ENCODE results near the gene ARHGEF38. TPM values are rescaled to one million over a fixed set of nuclear protein-coding genes. Genes with fewer than 3 reads are reported as not detected.
A peak's percentile ranks its signal among the peaks of the same experiment; 100 is the strongest.

The ARHGEF38 gene
- total RNA-seq: 0.42 and 0.75 TPM in 2 replicates

DNA sequence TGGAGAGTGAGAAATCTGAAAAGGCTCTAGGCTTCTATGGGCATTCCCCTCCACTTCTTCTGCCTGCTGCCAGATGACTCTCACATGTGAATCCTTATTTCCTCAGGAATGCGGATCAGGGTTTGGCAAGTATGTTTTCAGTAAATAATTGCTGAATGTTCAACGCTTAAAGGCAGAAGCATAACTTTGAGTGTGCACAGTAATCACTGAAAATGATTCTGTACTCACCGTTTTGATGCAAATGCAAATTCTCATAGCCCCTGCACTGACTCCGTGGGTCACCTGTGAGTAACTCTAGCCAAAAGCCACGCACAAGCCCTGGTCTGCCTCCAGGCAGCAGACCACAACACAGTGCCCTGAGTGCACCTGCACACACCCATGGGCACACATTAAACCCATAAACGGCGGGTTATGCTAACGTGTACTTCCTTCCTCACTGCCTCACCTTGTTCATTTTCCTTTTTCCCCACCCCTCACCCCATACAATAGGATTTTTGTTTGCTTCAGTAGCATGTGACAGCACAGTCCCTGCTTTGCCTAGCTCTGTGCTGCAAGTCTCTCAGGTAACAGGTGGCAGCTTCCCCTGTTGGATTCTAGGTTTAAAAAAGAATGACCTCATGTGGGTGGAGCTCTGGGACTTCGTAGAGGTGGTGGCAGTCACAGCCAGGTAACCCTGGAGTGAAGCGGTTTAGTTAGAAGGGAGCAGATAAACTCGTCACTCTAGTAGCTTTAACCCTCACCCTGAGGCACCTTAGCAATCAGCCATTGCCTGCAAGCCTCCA lies at the start of gene ARHGEF38:
ARHGEF38 (plus strand) TSS at position 656 of the 782 bp plus-strand sequence. CDS start 146 bp downstream, outside the sequence.
- TF ChIP-seq CTCF (IDR thresholded peaks at IDR 0.05; ENCODE audit: insufficient read depth, low read length, poor library complexity, severe bottlenecking): no peak
- peak within 1 kb of the TSS; percentile 9 for H3K4me3 ChIP-seq (ENCODE audit: low read depth, low read length)

DNA sequence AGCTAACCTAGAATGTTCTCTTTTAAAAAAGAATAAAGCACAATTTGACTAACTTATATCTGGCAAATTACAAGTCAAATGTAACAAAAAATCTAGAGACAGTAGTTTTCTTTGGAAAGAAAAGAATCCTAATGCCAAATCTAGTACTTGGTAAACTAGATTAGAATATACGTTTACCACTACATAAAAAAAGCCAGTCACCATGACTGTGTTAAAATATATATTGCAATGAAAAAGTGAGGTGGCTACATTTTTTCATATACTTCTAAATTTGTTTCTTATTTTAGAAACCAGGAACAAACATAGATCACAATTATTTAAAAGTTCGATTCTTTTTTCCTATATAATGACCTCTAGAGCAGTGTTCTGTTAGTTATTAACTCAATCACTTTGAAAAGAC lies 48.9 kb upstream of the ARHGEF38 start:
- no peak for TF ChIP-seq CTCF (IDR thresholded peaks at IDR 0.05; ENCODE audit: insufficient read depth, low read length, poor library complexity, severe bottlenecking)
- H3K4me3 ChIP-seq (ENCODE audit: low read depth, low read length): no peak overlapping the region
- H3K36me3 ChIP-seq (ENCODE audit: control insufficient read depth, insufficient read depth, low read length): no peaks in the 10 kb centered on the region
- no peak for DNase-seq (ENCODE audit: low read depth)
- H3K27me3 ChIP-seq (ENCODE audit: control insufficient read depth, insufficient read depth, low read length): no peaks in the 10 kb centered on the region

More for the DNA sequence above, at the start of gene ARHGEF38:
- no peaks in the 10 kb centered on the region for H3K36me3 ChIP-seq (ENCODE audit: control insufficient read depth, insufficient read depth, low read length)
- DNase-seq (ENCODE audit: low read depth): peak; percentile 70
- H3K27me3 ChIP-seq (ENCODE audit: control insufficient read depth, insufficient read depth, low read length): no peaks in the 10 kb centered on the region

DNA sequence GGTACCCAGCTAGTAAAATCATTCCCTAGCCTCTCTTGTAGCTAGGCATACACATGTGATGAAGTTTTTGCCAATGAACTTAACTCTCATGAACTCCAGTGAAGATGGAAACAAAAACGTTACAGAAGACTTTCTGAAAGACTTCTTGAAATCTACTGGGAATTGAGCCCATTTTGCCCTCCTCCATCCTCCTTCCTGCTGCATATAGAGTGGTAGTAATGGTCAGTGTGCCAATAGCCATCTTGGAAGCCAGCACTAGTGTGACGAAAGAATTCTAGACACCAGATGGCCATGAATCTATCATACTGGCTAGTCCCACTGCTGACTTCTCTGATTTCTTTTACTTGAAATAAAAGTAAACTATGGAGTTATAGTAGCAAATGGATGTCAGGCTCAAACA lies 47.7 kb upstream of the ARHGEF38 start:
- Histone ChIP-seq H3K27me3 (ENCODE audit: control insufficient read depth, insufficient read depth, low read length) (no peaks in the 10 kb centered on the region), H3K36me3 (ENCODE audit: control insufficient read depth, insufficient read depth, low read length) (no peaks in the 10 kb centered on the region), H3K4me3 (ENCODE audit: low read depth, low read length) (no peak overlapping the region)
- TF ChIP-seq CTCF (IDR thresholded peaks at IDR 0.05; ENCODE audit: insufficient read depth, low read length, poor library complexity, severe bottlenecking): no peak
- DNase-seq (ENCODE audit: low read depth): no peak

DNA sequence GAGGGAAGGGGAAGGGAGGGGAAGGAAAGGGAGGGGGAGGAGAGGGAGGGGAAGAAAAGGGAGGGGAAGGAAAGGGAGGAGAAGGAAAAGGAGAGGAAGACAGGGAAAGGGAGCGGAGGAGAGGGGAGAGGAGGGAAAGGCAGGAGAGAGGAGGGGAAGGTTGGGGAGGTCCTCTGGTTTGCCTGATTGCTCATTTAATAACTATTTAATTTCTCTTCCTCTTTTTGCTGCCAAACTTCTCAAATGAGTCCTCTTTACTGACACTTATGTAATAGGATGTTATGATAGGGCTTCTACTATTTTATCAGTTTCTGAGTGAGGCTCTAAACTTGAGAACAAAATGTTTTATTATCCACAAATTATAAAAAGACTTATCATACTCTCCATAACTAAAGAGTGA lies 43.1 kb upstream of the ARHGEF38 start:
- Histone ChIP-seq H3K4me3 (ENCODE audit: low read depth, low read length) (no peak overlapping the region), H3K36me3 (ENCODE audit: control insufficient read depth, insufficient read depth, low read length) (no peaks in the 10 kb centered on the region), H3K27me3 (ENCODE audit: control insufficient read depth, insufficient read depth, low read length) (no peaks in the 10 kb centered on the region)
- no peak for DNase-seq (ENCODE audit: low read depth)
- TF ChIP-seq CTCF (IDR thresholded peaks at IDR 0.05; ENCODE audit: insufficient read depth, low read length, poor library complexity, severe bottlenecking): no peak

- Histone ChIP-seq H3K36me3 (ENCODE audit: control insufficient read depth, insufficient read depth, low read length) (no peaks in the 10 kb centered on the region), H3K27me3 (ENCODE audit: control insufficient read depth, insufficient read depth, low read length) (no peaks in the 10 kb centered on the region), H3K4me3 (ENCODE audit: low read depth, low read length) (no peak overlapping the region)
- no peak for DNase-seq (ENCODE audit: low read depth)
- TF ChIP-seq CTCF (IDR thresholded peaks at IDR 0.05; ENCODE audit: insufficient read depth, low read length, poor library complexity, severe bottlenecking): no peak
Observed at GRCh38 chr4:105509714-105510113, 42.7 kb upstream of the ARHGEF38 start.

DNA sequence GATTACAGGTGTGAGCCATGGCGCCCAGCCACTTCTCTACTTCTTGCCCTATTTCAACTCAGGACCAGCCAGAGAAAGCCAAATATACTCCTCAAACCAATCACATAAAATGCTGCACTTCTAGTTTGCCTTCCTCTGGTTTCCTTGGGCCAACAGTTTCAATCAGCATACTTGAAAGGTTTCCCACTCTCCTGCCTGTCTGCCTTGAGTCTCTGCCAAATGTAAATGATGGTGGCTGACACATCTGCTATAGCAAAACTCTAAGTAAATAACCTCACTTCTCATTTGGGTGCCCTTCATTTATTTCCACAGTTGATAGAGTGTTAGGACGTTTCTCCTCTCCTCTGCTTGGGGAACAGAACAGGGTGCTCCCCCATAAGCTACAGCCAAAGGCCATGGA lies 42.2 kb upstream of the ARHGEF38 start:
- no peaks in the 10 kb centered on the region for H3K36me3 ChIP-seq (ENCODE audit: control insufficient read depth, insufficient read depth, low read length)
- no peak for DNase-seq (ENCODE audit: low read depth)
- H3K4me3 ChIP-seq (ENCODE audit: low read depth, low read length): no peak overlapping the region
- no peaks in the 10 kb centered on the region for H3K27me3 ChIP-seq (ENCODE audit: control insufficient read depth, insufficient read depth, low read length)
- TF ChIP-seq CTCF (IDR thresholded peaks at IDR 0.05; ENCODE audit: insufficient read depth, low read length, poor library complexity, severe bottlenecking): no peak

All from kidney epithelial cell (primary cell).